GM19455 (cell line): ENCODE measurements around the gene ENOPH1.
"Not testable (repeated sequence)": the region's sequence is repeated elsewhere in the genome, so short reads cannot be mapped to it uniquely, and the experiment has no call there.

ENCODE experiments used
- ATAC-seq: cut with Tn5 transposase; IDR thresholded peaks from one replicate; pipeline ENCODE4 v1.9.1; 2021; ENCODE audit not compliant: unreplicated experiment

The ENOPH1 gene

GRCh38 chr4:82430193-82430963 is at the start of gene ENOPH1, which contains the start of gene HNRNPDL:
Gene ENOPH1 (plus strand): TSS chr4:82430590. CDS start chr4:82430830, 240 bp downstream.
Gene HNRNPDL (minus strand): TSS chr4:82430462. CDS start chr4:82429690, 772 bp downstream.
- peak; percentile 73 for ATAC-seq

- ATAC-seq, result no peak
Measured at GRCh38 chr4:82380831-82381230, 49.6 kb upstream of the ENOPH1 start.

GRCh38 chr4:82381235-82381634 is 49.2 kb upstream of the ENOPH1 start:
- no peak for ATAC-seq

DNA sequence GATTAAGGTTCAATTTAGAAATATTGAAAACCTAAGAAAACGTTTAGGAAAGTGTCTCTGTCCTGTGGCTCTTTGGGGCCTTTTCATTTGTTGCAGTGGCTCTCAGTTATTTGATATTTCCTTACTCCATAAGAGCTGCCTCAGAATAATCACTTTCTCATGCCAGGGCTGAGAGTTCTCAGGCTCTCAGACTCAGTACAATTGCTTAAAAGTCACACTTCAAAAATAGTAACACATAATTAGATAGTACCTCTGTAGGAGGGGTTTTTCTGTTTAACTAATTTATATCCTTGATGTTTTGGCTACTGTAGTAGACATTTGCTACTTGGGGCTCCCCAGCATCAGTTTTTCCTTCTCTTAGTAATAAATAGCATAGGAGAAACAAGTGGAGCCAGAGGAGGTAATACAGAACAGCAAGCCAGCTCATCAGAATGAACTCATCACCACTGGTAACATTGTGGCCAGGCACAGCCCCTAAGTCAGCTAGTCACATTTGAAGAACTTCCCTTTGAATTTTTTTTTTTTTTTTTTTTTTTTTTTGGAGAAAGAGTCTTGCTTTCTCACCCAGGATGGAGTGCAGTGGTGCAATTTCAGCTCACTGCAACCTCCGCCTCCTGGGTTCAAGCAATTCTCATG is 48.6 kb upstream of the ENOPH1 start:
- no peak for ATAC-seq

- ATAC-seq, result no peak
Measured at GRCh38 chr4:82382751-82383150, 47.6 kb upstream of the ENOPH1 start.

DNA sequence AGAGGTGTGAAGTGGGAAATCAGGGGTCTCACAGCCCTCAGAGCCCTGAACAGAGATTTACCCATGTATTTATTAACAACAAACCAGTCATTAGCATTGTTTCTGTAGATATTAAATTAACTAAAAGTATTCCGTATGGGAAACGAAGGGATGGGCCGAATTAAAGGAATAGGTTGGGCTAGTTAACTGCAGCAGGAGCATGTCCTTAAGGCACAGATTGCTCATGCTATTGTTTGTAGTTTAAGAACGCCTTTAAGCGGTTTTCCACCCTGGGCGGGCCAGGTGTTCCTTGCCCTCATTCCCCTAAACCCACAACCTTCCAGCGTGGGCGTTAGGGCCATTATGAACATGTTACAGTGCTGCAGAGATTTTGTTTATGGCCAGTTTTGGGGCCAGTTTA is 44.1 kb upstream of the ENOPH1 start:
- ATAC-seq, result not testable (repeated sequence)

DNA sequence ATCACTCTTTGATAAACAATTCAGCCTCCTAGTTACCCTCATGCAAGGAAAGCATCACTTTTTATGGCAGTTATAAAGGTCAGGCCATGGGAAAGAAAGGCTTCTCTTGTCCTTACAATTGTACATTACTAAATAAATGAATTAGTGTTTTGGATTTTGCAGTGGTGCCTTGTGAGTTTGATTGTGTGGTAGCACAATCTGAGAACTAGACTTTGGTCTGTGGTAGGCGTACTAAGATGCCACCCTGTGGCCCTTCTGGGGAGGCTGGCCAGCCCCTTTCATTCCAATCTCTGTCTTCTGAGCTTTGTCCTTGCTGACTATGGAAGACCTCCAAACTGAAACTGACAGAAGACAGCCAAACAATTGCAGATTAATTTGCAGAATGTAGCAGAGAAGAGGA is 42.0 kb upstream of the ENOPH1 start:
- ATAC-seq, result no peak

DNA sequence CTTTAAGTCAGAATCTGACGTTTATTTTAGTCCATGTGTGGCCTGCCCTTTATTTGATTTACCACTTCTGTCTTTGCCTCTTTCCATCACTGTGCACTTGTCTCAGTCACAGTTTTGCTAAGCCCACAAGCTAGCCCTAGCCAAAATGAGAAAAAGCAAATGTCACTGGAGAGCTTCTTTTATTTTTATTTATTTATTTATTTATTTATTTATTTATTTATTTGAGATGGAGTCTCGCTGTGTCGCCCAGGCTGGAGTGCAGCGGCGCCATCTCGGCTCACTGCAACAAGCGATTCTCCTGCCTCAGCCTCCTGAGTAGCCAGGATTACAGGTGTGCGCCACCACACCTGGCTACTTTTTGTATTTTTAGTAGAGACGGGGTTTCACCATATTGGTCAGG is 40.3 kb upstream of the ENOPH1 start:
- not testable (repeated sequence) for ATAC-seq

DNA sequence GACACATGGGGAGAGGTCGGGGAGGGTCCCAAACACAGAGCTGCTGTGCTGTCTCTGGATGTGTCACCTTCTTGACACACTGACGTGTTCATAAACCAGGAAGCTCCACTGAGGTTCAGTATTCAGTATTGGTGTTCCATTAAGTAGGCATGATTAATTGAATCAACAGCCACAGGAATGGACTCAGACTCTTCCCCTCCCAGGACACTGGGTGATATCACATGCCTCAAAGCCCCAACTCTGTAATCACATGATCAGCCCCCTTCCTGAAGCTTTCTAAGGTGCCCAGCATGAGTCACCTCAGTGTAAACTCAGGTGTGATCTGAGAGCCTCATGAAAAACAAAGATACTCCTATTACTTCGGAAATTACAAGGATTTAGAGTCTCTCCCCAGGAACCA is 35.5 kb upstream of the ENOPH1 start:
- ATAC-seq, result no peak

GRCh38 chr4:82397527-82397926 is 32.9 kb upstream of the ENOPH1 start:
- ATAC-seq, result no peak

DNA sequence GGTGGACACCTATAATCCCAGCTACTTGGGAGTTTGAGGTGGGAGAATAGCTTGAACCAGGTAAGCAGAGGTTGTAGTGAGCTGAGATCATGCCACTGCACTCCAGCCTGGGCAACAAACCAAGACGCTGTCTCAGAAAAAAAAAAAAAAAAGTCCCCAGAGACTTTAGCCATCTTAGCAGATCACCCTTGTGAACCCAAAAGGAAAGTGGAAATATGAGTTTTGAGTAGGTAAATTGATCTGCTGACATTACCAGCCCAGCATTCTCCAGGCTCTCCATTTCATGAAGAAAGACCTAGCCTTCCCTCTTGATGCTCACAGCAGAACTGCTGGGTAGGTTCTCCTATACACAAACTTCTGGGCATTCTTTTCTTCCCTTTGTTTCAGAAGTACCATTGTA is 32.1 kb upstream of the ENOPH1 start:
- no peak for ATAC-seq

DNA sequence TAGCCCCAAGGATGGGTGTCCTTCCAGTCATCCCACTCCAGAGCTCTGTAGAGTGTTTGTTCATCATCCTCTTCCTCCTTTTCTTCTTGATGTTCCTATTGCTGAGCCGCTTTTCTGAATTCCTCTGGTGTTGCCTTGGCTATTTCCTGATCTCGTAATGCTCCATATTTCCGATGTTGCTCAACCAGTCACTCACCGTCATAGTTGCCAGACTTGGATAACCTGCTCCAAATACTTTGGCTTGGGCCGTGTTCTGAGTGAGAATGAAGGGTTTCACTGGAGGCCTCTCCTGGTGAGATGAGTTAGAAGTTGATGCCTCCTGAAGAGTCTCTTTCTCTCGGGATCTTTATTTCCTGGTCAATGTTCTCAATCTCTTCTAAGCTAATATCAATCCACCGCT is 28.8 kb upstream of the ENOPH1 start:
- ATAC-seq, result no peak

DNA sequence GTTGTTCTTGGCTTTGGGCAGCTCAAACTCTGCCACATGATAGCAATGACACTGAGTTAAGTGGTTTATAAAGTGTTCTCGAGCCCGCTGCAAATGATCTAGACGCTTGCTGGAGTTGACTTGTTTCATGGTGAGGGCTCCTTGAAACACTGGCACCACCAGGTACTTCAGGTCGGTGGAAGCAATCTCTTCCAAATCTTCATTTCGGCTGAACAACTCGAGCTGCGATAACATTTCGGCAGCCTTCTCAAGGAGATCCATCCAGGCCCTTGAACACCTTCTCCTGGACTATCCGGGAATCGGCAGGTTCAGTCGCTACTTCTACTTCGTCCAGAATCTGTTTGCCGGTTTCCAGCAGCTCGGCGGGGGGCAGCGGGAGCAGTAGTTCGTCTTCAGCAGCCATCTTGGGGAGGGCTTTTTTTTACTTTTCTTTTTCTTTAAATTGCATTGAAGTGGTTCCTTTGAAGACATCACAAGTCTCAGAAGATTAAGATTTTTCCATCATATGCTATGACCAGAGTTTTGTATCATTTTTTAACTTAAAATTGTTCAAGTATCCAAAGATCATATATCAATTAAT is 28.1 kb upstream of the ENOPH1 start:
- no peak for ATAC-seq

DNA sequence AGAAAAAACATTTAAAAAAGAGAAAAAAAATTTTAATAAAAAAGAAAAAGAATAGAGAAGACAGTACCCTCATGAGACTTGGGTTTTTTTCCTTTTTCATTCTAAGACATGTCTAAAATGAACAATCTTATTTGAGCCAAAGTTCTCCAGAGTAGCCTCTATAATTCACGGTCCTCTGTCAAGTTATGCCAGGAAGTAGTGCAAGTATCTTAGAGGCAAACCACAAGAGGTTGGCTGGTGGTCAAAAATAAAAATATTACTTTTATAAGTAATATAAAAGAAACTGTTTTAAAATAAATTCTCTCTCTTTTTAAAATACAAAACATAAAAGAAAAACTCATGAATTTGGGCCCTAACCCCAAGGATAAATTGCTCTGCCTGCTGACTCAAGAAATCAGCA is 26.7 kb upstream of the ENOPH1 start:
- no peak for ATAC-seq

GRCh38 chr4:82415061-82415460 is 15.3 kb upstream of the ENOPH1 start:
- ATAC-seq, result not testable (repeated sequence)

DNA sequence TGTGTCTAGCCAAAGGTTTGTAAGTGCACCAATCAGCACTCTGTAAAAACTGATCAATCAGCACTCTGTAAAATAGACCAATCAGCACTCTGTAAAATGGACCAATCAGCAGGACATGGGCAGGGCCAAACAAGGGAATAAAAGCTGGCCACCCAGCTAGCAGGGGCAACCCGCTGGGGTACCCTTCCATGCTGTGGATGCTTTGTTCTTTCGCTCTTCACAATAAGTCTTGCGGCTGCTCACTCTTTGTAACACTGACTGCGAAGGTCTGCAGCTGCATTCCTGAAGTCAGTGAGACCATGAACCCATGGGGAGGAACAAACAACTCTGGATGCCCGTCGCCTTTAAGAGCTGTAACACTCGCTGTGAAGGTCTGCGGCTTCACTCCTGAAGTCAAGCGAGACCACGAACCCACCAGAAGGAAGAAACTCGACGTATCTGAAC is 14.4 kb upstream of the ENOPH1 start:
- no peak for ATAC-seq

GRCh38 chr4:82419451-82419850 is 10.9 kb upstream of the ENOPH1 start:
- no peak for ATAC-seq

DNA sequence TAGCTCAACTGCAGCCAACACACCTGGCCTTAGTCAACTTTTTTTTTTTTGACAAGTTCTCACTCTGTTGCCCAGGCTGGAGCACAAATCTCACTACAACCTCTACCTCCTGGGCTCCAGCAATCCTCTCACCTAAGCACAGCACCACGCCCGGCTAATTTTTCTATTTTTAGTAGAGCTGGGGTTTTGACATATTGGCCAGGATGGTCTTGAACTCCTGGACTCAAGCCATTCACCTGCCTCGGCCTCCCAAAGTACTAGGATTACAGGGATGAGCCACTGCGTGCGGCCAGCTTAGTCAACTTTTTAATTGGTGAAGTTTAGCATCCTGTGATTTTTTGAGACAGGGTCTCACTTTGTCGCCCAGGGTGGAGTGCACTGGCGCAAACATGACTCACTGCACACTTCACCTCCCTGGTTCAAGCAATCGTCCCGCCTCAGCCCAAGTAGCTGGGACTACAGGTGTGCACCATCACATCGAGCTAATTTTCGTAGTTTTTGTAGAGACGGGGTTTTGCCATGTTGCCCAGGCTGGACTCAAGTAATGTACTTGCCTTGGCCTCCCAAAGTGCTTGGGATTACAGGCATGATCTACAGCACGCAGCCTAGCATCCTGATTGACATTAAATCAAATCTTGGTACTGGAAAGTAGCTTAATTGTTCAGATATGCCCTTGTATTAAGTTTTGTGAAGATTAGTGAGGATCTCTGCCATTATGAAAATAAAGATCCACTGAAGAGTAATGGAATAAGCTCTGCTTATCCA is 8.4 kb upstream of the ENOPH1 start:
- no peak for ATAC-seq

GRCh38 chr4:82422616-82423015 is 7.8 kb upstream of the ENOPH1 start:
- no peak for ATAC-seq

DNA sequence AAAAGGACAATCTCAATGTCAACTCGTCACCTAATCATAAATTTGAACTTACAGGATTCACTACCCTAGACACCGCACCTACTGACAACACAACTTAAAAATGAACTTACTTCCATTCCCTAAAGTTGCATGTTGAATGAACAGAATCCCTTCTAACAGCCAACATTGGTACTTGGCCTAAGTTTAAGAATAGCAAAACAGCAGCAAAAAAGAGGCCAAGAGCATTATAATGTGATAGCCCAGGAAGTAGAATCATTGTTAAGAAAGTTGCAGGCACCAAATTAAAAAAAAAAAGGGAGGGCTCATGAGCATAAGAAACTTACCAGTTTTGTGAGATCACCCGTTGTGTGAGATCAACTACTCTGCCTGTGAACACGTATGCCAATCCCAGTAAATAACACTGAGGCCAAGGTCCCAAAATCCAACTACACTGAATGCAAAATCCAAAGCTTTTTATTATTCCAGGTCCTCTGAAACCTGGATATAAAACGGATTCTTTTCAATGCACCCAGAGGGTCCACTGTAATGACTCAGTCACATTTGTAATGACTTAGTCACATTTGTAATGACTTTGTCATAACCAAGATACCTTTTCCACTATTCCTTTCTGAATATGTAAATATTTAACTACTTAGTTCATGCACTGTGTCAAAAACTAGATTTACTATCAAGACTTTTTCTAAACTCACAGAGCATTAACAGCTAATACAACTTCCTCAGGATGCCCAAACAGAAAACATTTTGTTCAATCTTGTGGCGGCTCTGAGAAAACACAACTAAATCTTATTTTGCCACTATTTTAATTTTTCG is 6.9 kb upstream of the ENOPH1 start:
- no peak for ATAC-seq

GRCh38 chr4:82425478-82425877 is 4.9 kb upstream of the ENOPH1 start:
- no peak for ATAC-seq
